Suprapubic skin (tissue), 3 donors: Measurements from ENCODE around the gene PRSS12.

Source experiments
- POLR2A ChIP-seq, 2 donors: fragments of 450-650 bp; IDR thresholded peaks; one replicate each; pipeline ENCODE4 v1.6.1; 2017; ENCODE audit warnings: antibody characterized with exemption in 2 of 2, mild to moderate bottlenecking in 2 of 2, moderate library complexity in 2 of 2
- TF ChIP-seq, protein P1 (sequence below), 2 donors: fragments of 200-600 bp in 1 of 2; fragments of 450-650 bp in 1 of 2; sonication (generic) in 1 of 2; IDR thresholded peaks; one replicate each; pipeline ENCODE4 v1.5.1; 2016 to 2019; ENCODE audit warnings: antibody characterized with exemption in 2 of 2, mild to moderate bottlenecking in 1 of 2, moderate library complexity in 1 of 2

DNA sequence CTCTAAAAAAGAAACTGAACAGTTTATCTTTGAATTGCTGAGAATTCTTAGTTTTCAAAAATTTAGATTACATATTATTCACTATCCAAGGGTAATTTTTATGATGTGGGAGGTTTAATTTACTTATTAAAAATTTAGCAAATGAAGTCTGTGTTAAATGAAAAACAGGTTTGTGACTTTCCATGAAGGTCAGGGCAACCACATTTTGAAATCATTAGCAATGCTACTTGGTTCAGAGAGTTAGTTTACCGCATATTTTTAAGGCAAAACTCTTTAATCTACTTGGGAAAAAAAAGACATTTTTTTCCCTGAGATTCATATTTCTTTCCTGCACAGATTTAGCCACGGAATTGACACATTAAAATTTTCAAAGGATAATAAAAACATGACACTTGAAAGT, 37.3 kb upstream of the PRSS12 start:
- no peak for TF ChIP-seq POLR2A (IDR thresholded peaks at IDR 0.05)
- TF ChIP-seq, protein P1, sequence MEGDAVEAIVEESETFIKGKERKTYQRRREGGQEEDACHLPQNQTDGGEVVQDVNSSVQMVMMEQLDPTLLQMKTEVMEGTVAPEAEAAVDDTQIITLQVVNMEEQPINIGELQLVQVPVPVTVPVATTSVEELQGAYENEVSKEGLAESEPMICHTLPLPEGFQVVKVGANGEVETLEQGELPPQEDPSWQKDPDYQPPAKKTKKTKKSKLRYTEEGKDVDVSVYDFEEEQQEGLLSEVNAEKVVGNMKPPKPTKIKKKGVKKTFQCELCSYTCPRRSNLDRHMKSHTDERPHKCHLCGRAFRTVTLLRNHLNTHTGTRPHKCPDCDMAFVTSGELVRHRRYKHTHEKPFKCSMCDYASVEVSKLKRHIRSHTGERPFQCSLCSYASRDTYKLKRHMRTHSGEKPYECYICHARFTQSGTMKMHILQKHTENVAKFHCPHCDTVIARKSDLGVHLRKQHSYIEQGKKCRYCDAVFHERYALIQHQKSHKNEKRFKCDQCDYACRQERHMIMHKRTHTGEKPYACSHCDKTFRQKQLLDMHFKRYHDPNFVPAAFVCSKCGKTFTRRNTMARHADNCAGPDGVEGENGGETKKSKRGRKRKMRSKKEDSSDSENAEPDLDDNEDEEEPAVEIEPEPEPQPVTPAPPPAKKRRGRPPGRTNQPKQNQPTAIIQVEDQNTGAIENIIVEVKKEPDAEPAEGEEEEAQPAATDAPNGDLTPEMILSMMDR (IDR thresholded peaks at IDR 0.05) = no peak
